GM13976 (cell line): ENCODE measurements around the gene SLC3A2.

Experiments
- DNase-seq: peaks from one replicate; pipeline ENCODE4 v3.0.0; 2012; ENCODE audit warnings: low spot score
- in situ Hi-C: fragments of 300-500 bp; cut with MboI; formaldehyde crosslinking; loops from one replicate; pipeline ENCODE4 v1.12.0; 2022; ENCODE audit warnings: low sequenced_read_pairs, mixed read lengths, inconsistent platforms; ENCODE audit not compliant: unreplicated experiment
- TF ChIP-seq, protein P1 (sequence below): IDR thresholded peaks from 2 replicates; pipeline ENCODE4 v1.5.1; 2012; ENCODE audit warnings: borderline replicate concordance, mild to moderate bottlenecking; ENCODE audit not compliant: insufficient read depth; ENCODE audit errors: extremely low read depth, missing control alignments, control extremely low read depth

SLC3A2 gene

DNA sequence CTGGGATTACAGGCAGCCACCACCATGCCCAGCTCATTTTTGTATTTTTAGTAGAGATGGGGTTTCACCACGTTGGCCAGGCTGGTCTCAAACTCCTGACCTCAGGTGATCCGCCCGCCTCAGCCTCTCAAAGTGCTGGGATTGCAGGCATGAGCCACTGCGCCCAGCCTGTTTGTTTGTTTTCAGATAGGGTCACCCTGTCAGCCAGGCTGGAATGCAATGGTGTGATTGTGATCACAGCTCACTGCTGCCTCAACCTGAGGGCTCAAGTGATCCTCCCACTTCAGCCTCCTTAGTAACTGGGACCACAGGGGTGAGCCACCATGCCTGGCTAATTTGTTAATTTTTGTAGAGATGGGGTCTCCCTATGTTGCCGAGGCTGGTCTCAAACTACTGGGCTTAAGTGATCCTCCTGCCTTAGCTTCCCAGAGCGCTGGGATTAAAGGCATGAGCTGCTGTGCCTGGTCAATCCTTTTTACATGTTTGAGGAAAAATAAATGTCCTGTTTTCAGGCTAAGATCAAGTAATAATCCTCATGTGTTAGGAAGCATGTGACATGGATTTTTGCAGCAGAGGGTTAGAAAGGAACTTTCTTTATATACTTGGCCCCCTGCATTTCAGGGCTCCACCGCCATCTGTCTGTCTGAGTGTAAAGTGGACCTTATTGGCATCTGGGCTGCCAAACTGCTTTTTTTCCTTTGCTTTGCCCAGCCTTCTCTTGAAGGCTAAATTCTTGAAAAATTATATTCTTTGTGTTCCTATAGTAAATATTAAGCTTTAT lies 4.8 kb upstream of the SLC3A2 start:
- TF ChIP-seq, protein P1, sequence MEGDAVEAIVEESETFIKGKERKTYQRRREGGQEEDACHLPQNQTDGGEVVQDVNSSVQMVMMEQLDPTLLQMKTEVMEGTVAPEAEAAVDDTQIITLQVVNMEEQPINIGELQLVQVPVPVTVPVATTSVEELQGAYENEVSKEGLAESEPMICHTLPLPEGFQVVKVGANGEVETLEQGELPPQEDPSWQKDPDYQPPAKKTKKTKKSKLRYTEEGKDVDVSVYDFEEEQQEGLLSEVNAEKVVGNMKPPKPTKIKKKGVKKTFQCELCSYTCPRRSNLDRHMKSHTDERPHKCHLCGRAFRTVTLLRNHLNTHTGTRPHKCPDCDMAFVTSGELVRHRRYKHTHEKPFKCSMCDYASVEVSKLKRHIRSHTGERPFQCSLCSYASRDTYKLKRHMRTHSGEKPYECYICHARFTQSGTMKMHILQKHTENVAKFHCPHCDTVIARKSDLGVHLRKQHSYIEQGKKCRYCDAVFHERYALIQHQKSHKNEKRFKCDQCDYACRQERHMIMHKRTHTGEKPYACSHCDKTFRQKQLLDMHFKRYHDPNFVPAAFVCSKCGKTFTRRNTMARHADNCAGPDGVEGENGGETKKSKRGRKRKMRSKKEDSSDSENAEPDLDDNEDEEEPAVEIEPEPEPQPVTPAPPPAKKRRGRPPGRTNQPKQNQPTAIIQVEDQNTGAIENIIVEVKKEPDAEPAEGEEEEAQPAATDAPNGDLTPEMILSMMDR = no peak
- no peak for DNase-seq
- in situ Hi-C loops = no loop called here

DNA sequence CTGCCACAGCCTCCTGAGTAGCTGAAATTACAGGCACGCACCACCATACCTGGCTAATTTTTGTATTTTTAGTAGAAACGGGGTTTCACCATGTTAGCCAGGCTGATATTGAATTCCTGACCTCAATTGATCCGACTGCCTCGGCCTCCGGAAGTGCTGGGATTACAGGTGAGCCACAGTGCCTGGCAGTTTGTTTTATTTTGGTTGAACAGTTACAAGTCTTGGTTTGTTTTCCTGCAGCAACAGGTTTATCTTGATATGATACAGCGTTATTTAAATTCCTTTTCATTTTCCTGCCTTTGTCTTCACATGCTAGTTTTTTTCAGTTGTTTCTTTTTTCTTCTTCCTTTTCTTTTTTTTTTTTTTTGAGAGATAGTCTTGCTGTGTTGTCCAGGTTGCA lies 4.0 kb upstream of the SLC3A2 start:
- TF ChIP-seq, protein P1 = no peak
- in situ Hi-C loops = no loop called here
- no peak for DNase-seq

DNA sequence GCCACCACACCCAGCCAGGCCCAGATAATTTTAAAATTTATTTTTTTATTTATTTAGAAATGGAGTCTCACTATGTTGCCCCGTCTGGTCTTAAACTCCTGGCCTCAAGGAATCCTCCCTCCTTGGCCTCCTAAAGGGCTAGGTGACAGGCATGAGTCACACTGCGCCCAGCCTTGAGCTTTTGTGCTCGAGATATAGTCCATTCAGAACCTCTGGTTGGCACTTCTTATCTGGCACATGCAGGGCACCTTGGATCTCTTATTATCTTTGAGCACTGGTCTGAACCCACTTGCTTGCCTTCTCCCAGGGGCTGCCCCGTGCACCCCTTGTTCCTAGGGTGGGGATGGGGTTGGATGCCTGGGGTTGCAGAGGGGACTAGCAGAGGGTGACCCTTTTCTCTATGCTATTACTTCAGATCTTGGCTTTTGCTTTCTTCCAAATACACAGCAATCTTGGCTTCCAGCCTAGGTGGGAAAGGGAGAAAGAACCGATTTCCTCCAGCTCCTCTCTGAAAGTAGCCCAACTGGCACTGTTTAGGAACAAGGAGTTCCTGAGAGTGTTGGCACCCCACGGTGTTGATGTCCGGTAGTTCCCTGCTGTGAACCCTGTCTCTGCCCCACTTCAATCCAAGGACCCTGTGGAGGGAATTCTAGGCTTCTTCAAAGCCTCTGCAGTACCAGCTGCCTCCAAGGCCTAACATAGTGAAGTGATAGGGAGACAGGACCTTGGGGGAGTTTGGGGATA lies 1.3 kb upstream of the SLC3A2 start:
- TF ChIP-seq, protein P1 = no peak
- DNase-seq = no peak
- in situ Hi-C loops = no loop called here

DNA sequence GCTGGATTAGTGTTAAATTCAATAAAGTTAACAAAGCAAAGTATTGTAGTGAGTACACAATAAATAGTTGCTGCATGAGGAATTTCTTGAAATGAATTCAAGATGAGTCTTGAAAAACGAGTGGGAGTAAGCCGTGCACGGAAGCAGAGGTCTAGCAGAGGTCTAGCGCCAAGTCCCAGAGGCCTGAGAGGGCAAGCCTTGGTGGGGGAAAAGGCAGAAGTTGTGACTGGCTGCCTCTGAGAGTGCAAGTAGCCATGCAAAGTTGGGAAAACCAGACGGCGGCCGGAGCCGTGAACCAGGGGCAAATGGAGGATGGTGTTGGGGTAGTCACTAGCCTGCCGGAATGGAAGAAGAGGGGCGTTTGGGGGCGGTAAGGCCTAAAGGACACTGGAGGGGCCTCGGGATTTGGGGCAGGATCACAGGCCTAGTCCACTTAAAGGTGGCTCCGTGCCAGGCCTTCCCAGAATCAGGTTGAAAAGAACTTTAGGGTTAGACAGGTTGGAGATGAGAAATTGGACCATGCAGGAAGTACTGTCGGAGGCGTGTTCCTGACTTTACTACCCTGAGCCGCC lies 379 bp upstream of the SLC3A2 start:
- in situ Hi-C loops = no loop called here
- peak; percentile 74 for DNase-seq
- TF ChIP-seq, protein P1 = no peak

DNA sequence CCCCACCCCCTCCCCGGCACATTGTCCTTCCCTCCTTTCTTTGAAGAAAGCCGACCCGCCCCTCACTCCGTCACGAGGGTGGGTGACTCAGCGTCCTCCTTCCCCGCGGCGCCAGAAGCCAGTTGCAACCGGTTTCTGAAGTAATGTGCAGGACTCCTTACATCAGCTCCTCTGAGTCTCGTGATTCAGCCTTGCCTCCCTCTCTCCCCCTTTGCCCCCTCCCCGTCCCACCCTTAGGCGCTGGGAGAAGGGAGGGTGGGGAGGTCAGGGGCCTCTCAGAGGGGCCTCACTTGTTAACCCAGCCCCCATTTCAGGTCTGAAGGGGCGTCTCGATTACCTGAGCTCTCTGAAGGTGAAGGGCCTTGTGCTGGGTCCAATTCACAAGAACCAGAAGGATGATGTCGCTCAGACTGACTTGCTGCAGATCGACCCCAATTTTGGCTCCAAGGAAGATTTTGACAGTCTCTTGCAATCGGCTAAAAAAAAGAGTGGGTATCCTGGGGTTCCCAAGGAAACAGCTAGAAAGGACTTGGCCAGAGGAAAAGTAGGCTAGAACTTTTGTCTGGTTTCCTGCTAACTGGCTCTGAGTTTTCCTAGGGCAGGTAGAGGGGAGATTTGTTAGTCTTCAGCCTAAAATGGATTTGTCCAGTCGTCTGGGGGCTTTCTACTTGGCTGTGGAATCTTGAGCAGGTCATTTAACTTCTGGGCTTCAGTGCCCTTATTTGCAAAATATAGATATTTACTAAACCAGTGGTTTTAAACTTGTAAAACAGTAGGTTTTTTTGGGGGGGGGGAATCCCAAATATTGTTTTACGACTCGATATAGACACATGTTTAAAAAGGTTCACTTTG lies 1.1 kb downstream of the SLC3A2 start:
- TF ChIP-seq, protein P1 = no peak
- in situ Hi-C loops = no loop called here
- DNase-seq = peak; percentile 89

DNA sequence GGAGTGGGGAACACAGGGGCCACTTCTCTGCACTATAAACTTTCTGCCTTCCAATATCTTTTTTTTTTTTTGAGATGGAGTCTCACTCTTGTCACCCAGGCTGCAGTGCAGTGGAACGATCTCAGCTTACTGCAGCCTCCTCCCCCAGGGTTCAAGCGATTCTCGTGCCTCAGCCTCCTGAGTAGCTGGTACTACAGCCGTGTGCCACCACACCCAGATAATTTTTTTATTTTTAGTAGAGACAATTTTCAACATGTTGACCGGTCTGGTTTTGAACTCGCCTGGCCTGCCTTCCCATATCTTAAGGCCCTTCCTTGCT lies 1.7 kb downstream of the SLC3A2 start:
- DNase-seq = no peak
- TF ChIP-seq, protein P1 = no peak
- in situ Hi-C loops = no loop called here
